ENCODE measurements around the gene OR51B5. TPM values are rescaled to one million over a fixed set of nuclear protein-coding genes. Genes with fewer than 3 reads are reported as not detected.
"Not testable (repeated sequence)": the region's sequence is repeated elsewhere in the genome, so short reads cannot be mapped to it uniquely, and the experiment has no call there.

The OR51B5 gene
- total RNA-seq, 1 experiment from 2014 or later: not detected

DNA sequence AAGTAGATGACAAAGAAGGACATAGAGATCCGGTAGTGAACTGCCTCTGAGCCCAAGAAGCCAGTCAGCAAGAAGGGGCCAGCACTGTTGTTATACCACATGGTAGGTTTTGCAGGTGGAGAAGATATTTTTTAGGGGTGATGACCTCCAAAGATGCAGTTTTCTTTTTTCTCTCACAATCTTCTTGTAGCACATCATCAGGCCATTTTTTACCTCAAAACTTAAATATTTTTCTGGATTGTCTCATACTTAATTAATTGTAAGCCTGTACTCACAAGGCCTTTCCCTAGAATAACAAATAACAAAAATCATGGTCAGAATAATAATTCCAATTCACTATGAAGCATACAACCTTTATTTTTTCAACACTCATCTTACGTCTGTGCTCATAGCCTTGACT, 41.5 kb downstream of the OR51B5 start, which contains the start of gene OR51B4:
TSS of gene OR51B4 (minus strand) at position 101 of the 400 bp plus-strand sequence. CDS start at position 101, 0 bp downstream.
- Histone ChIP-seq H3K27me3 (ENCODE audit: control insufficient read depth, insufficient read depth, low read length) (no peaks in the 10 kb centered on the region), H3K4me3 (ENCODE audit: insufficient read depth, low read depth, low read length) (no peak within 1 kb of the TSS), H3K36me3 (replicated peaks; ENCODE audit: control insufficient read depth, insufficient read depth, low read length) (no peaks in the 10 kb centered on the region)
- DNase-seq: no peak

DNA sequence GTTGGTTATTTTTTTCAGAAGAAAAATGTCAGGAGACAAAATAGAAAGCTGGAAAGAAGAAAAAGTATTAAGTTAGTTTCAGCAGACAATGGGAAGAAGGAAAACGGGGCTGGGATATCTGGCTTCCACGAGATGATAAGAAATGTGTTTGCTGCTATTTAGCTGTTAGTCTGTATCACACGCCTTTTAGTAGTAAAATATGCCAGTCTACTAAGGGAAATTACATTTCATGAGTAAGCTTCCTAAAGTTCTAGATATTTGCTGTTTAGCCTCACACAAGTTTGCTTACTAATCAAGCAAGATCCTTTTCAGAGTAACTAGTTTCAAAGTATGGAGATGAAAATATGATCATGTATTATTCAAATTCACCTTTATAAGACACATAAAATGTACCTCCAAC, 43.1 kb downstream of the OR51B5 start:
- no peaks in the 10 kb centered on the region for H3K36me3 ChIP-seq (replicated peaks; ENCODE audit: control insufficient read depth, insufficient read depth, low read length)
- no peak overlapping the region for H3K4me3 ChIP-seq (ENCODE audit: insufficient read depth, low read depth, low read length)
- DNase-seq: no peak
- no peaks in the 10 kb centered on the region for H3K27me3 ChIP-seq (ENCODE audit: control insufficient read depth, insufficient read depth, low read length)

DNA sequence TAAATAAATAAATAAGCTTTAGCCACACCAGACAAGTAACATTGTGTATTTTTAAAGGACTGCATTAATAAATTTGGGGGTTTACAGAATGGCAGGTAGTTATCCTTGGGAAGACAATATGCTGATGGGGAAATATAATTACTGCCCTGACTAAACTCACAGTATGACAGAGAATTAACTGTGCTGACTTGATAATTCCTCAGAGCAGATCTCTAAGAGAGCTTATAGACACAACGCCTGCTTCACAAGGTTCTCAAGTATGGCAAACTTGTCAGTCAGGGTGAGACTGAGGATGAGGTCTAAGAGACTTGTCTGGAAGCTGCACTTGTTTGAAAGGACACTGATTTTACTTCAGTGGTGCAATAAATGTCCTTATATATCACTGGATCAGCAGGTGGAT, 44.9 kb downstream of the OR51B5 start:
- no peak for DNase-seq
- H3K4me3 ChIP-seq (ENCODE audit: insufficient read depth, low read depth, low read length): no peak overlapping the region
- no peaks in the 10 kb centered on the region for H3K36me3 ChIP-seq (replicated peaks; ENCODE audit: control insufficient read depth, insufficient read depth, low read length)
- H3K27me3 ChIP-seq (ENCODE audit: control insufficient read depth, insufficient read depth, low read length): no peaks in the 10 kb centered on the region

DNA sequence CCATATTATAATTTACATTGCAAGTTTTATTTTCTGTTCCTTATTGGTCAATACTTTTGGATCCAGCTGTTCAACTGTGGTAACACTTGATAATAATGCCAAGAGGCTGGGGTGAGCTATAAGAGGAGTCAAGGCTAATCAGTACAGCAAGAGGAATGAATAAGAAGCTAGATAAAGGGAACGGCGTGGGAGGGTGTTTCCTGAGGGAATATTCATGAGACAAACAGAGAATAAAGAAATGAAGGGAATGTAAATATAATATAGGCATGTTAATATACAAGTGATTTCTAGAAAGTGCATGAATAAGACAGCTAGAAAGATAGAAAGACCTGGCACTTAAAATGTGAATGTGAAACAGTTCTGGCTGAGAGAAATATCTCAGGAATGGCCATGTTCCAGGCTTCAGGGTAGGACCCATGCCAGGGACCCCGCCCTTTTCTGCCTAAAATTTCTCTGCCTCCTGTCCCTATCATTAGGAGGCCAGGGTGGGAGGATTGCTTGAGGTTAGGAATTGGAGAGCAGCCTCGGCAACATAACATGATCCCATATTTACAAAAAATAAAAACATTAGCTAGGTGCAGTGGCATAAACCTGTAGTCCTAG, 45.5 kb downstream of the OR51B5 start:
- DNase-seq: no peak
- Histone ChIP-seq H3K4me3 (ENCODE audit: insufficient read depth, low read depth, low read length) (no peak overlapping the region), H3K36me3 (replicated peaks; ENCODE audit: control insufficient read depth, insufficient read depth, low read length) (no peaks in the 10 kb centered on the region), H3K27me3 (ENCODE audit: control insufficient read depth, insufficient read depth, low read length) (no peaks in the 10 kb centered on the region)

DNA sequence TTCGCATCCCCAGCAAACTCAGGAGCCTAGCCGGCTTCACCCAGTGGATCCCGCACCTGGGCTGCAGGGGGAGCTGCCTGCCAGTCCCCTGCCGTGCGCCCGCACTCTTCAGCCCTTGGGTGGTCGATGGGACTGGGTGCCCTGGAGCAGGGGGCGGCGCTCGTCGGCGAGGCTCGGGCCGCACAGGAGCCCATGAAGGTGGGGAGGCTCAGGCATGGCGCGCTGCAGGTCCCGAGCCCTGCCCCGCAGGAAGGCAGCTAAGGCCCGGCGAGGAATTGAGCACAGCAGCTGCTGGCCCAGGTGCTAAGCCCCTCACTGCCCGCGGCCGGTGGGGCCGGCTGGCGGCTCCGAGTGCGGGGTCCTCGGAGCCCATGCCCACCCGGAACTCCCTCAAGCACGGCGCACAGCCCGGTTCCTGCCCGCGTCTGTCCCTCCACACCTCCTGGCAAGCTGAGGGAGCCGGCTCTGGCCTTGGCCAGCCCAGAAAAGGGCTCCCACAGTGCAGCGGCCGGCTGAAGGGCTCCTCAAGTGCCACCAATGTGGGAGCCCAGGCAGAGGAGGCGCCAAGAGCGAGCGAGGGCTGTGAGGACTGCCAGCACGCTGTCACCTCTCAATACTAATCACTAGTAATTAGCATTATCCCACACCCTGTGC, 48.9 kb downstream of the OR51B5 start:
- not testable (repeated sequence) for H3K4me3 ChIP-seq (ENCODE audit: insufficient read depth, low read depth, low read length); H3K27me3 ChIP-seq (ENCODE audit: control insufficient read depth, insufficient read depth, low read length); H3K36me3 ChIP-seq (replicated peaks; ENCODE audit: control insufficient read depth, insufficient read depth, low read length); DNase-seq

DNA sequence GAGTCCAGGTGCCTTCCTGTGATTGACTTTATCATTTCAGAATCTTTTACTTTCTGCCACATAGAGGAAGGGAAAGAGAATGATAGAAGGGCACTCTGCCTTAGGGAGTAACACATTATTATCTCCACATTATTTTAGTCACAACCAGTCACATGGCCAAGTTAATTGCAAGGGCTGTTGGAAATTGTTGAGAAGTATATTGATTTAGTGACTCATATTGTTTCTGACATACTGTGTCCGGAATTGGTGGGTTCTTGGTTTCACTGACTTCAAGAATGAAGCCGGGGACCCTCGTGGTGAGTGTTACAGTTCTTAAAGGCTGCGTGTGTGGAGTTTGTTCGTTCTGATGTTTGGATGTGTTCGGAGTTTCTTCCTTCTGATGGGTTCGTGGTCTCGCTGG, 50.3 kb downstream of the OR51B5 start:
- H3K27me3 ChIP-seq (ENCODE audit: control insufficient read depth, insufficient read depth, low read length): no peaks in the 10 kb centered on the region
- no peaks in the 10 kb centered on the region for H3K36me3 ChIP-seq (replicated peaks; ENCODE audit: control insufficient read depth, insufficient read depth, low read length)
- no peak overlapping the region for H3K4me3 ChIP-seq (ENCODE audit: insufficient read depth, low read depth, low read length)
- DNase-seq: no peak

Other genes with a start within 250 kb of the OR51B5 start
- 0.11 and 0.21 TPM in 2 replicates for gene OR52A5, start 205.2 kb downstream of the OR51B5 start, total RNA-seq (2014; rRNA removed; shearing (Covaris generic))
- 3.0 and 8.2 TPM in 2 replicates for gene OR52A1, start 188.8 kb downstream of the OR51B5 start, total RNA-seq (2014; rRNA removed; shearing (Covaris generic))
- gene OR51V1, start 142.8 kb downstream of the OR51B5 start, total RNA-seq (2014; rRNA removed; shearing (Covaris generic)): not detected in 2 replicates
- not detected in 2 replicates for gene HBB, start 116.5 kb downstream of the OR51B5 start, total RNA-seq (2014; rRNA removed; shearing (Covaris generic))
- not detected in 2 replicates for gene HBD, start 109.0 kb downstream of the OR51B5 start, total RNA-seq (2014; rRNA removed; shearing (Covaris generic))
- gene HBG1, start 93.7 kb downstream of the OR51B5 start, total RNA-seq (2014; rRNA removed; shearing (Covaris generic)): not detected in 2 replicates
- gene HBG2, start 88.7 kb downstream of the OR51B5 start, total RNA-seq (2014; rRNA removed; shearing (Covaris generic)): not detected in 2 replicates
- gene HBE1, start 73.6 kb downstream of the OR51B5 start, total RNA-seq (2014; rRNA removed; shearing (Covaris generic)): 1.5 and 3.4 TPM in 2 replicates
- not detected in 2 replicates for gene OR51B4, start 41.6 kb downstream of the OR51B5 start, total RNA-seq (2014; rRNA removed; shearing (Covaris generic))
- not detected in 2 replicates for gene OR51B2, start 19.2 kb downstream of the OR51B5 start, total RNA-seq (2014; rRNA removed; shearing (Covaris generic))
- not detected in 2 replicates for gene OR51B6, start 8.0 kb upstream of the OR51B5 start, total RNA-seq (2014; rRNA removed; shearing (Covaris generic))
- gene OR51M1, start 40.3 kb upstream of the OR51B5 start, total RNA-seq (2014; rRNA removed; shearing (Covaris generic)): not detected in 2 replicates
- gene OR51Q1, start 78.6 kb upstream of the OR51B5 start, total RNA-seq (2014; rRNA removed; shearing (Covaris generic)): not detected in 2 replicates
- gene OR51I1, start 98.0 kb upstream of the OR51B5 start, total RNA-seq (2014; rRNA removed; shearing (Covaris generic)): not detected in 2 replicates
- not detected in 2 replicates for gene OR51I2, start 105.8 kb upstream of the OR51B5 start, total RNA-seq (2014; rRNA removed; shearing (Covaris generic))
- gene OR52D1, start 145.2 kb upstream of the OR51B5 start, total RNA-seq (2014; rRNA removed; shearing (Covaris generic)): not detected in 2 replicates
- not detected in 2 replicates for gene UBQLN3, start 166.4 kb upstream of the OR51B5 start, total RNA-seq (2014; rRNA removed; shearing (Covaris generic))
- gene UBQLNL, start 173.2 kb upstream of the OR51B5 start, total RNA-seq (2014; rRNA removed; shearing (Covaris generic)): not detected in 2 replicates
- gene OR52H1, start 205.0 kb upstream of the OR51B5 start, total RNA-seq (2014; rRNA removed; shearing (Covaris generic)): 0.30 TPM in 1 of 2 replicates, not detected in the other
- not detected in 2 replicates for gene OR52B6, start 237.4 kb upstream of the OR51B5 start, total RNA-seq (2014; rRNA removed; shearing (Covaris generic))

Data from H7 (cell line).